HUES48 (cell line): ENCODE measurements around the gene NPAS3.

Source experiments
- H3K27ac ChIP-seq: one replicate; pipeline ENCODE4 v1.7.0; 2013; ENCODE audit warnings: low read depth, low read length, inconsistent platforms
- H3K27me3 ChIP-seq: 2 replicates; pipeline ENCODE4 v1.6.1; 2013; ENCODE audit warnings: mild to moderate bottlenecking, low read length; ENCODE audit not compliant: control insufficient read depth, insufficient read depth
- H3K36me3 ChIP-seq: 2 replicates; pipeline ENCODE4 v1.6.1; 2013; ENCODE audit warnings: low read length; ENCODE audit not compliant: control insufficient read depth, insufficient read depth
- H3K4me1 ChIP-seq: 2 replicates; pipeline ENCODE4 v1.6.1; 2013; ENCODE audit warnings: mild to moderate bottlenecking, low read length; ENCODE audit not compliant: control insufficient read depth, insufficient read depth
- H3K4me3 ChIP-seq: 2 replicates; pipeline ENCODE4 v1.5.1; 2013; ENCODE audit warnings: mild to moderate bottlenecking, low read depth, low read length
- H3K9ac ChIP-seq: 2 replicates; pipeline ENCODE4 v1.6.1; 2013; ENCODE audit warnings: mild to moderate bottlenecking, low read depth, low read length, moderate library complexity
- H3K9me3 ChIP-seq: 2 replicates; pipeline ENCODE4 v1.6.1; 2013; ENCODE audit warnings: low read length; ENCODE audit not compliant: control insufficient read depth, insufficient read depth

The NPAS3 gene

DNA sequence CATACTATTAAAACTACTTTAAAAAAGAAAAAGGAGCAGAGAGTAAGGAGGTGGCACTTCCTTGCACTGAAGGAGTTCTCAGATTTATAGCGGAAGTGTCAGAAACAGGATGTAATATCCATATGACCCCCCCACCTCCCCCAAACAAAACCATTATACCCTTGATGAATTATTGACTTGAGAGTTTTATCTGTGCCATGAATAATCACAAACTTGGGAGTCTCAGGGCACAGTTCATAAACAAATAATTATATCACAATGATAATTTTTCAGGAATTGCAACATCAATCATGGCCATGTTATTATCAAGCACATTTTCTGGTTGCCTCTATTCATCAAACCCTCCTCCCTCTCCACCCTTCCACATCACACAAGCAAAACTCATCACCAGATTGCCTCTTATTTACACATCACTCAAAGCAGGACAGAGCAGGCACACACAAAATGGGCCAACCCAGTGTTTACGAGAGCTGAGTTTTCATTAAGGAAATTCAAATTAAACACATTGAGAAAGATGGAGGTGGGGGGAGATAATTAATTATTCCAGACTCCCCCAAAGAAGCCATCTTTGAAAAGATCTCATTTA lies 870.8 kb downstream of the NPAS3 start:
- Histone ChIP-seq H3K4me1 (peaks cover 5% of the 10 kb centered on the region; the same call in 1 of the 2 replicates), H3K27me3 (no peaks in the 10 kb centered on the region), H3K27ac (no peak overlapping the region), H3K9ac (no peak overlapping the region), H3K36me3 (no peaks in the 10 kb centered on the region), H3K9me3 (no peaks in the 10 kb centered on the region), H3K4me3 (no peak overlapping the region)

DNA sequence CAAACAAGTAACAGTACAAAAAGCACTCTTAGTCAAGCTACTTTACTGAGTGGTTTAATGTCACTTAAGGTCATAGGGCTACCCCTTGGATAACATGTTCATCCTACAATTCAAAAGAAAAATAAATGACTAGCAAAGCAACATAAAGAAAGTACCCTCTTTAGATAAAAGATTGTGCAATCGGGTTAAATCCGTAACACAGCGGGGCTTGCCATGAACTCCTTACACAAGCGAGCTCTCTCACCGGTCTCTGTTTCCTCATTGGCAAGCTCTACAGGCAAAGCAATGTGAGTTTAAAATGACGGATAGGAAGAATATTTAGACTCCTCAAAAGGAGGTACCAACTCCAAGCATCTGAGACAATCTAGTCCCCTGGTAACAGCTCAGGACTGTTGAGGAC lies 871.6 kb downstream of the NPAS3 start:
- no peaks in the 10 kb centered on the region for H3K9me3 ChIP-seq
- H3K27ac ChIP-seq = no peak overlapping the region
- H3K4me1 ChIP-seq = peaks cover 5% of the 10 kb centered on the region; the same call in 1 of the 2 replicates
- H3K9ac ChIP-seq = no peak overlapping the region
- no peak overlapping the region for H3K4me3 ChIP-seq
- no peaks in the 10 kb centered on the region for H3K27me3 ChIP-seq
- no peaks in the 10 kb centered on the region for H3K36me3 ChIP-seq

DNA sequence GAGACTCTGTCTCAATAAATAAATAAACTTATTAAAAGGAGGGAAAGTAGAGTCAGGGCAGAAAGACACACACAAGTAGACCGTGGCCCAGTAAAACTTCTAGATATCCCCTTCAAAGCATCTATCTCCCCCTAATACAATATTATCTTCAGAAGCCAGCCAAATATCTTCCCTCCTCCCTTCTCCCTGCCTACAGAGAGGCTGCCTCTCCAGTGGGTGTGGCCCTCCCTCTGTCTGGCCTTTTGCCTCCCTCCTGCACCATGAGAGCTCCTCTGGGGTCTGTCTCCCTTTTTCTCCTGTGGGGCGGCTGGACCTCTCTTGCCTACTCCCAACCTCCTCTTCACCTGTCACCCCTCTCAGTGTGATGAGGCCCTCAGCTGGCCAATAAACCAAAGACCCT lies 873.0 kb downstream of the NPAS3 start:
- H3K4me3 ChIP-seq = no peak overlapping the region
- H3K4me1 ChIP-seq = peaks cover 5% of the 10 kb centered on the region; the same call in 1 of the 2 replicates
- no peak overlapping the region for H3K27ac ChIP-seq
- no peaks in the 10 kb centered on the region for H3K36me3 ChIP-seq
- no peaks in the 10 kb centered on the region for H3K9me3 ChIP-seq
- no peak overlapping the region for H3K9ac ChIP-seq
- H3K27me3 ChIP-seq = no peaks in the 10 kb centered on the region

DNA sequence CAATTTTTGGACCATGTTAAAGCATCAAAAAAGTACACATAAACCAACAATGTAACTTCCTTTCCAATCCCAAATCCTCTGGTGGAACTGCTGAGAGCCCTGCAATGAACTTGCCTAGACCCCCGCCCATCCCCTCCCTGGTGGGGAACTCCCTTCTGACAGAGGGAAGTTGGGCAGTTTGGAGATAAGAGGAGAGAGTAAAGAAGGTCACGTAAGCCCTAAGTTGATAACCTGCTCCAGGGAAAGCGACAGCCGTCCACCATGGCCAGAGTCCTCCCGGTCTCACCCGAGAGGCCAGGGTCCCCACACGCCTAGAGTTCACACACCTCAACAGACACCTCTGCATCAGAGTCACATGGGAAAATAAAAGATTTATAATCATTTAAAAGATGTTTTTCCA lies 873.5 kb downstream of the NPAS3 start:
- H3K36me3 ChIP-seq = no peaks in the 10 kb centered on the region
- H3K9me3 ChIP-seq = no peaks in the 10 kb centered on the region
- H3K4me1 ChIP-seq = peaks cover 5% of the 10 kb centered on the region; the same call in 1 of the 2 replicates
- no peak overlapping the region for H3K4me3 ChIP-seq
- no peak overlapping the region for H3K9ac ChIP-seq
- no peaks in the 10 kb centered on the region for H3K27me3 ChIP-seq
- no peak overlapping the region for H3K27ac ChIP-seq

DNA sequence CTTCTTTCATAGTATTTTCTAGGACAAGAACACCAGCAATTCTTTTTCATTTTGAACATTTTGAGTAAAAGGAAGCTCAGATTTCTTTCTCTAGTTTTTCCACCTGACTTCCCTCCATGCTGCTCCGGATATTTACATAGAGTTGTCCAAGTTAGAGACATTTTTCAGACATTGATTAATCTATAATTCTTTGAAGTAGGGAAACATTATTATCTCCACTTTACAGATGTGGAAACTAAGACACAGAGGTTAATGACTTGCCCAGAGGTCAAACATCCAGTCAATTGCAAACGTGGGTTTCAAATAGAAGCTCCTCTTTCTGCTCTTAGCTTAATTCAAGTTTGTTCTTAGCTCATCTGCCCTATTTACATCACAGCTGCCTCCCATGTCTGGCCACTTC lies 873.9 kb downstream of the NPAS3 start:
- no peak overlapping the region for H3K27ac ChIP-seq
- no peaks in the 10 kb centered on the region for H3K36me3 ChIP-seq
- H3K27me3 ChIP-seq = no peaks in the 10 kb centered on the region

DNA sequence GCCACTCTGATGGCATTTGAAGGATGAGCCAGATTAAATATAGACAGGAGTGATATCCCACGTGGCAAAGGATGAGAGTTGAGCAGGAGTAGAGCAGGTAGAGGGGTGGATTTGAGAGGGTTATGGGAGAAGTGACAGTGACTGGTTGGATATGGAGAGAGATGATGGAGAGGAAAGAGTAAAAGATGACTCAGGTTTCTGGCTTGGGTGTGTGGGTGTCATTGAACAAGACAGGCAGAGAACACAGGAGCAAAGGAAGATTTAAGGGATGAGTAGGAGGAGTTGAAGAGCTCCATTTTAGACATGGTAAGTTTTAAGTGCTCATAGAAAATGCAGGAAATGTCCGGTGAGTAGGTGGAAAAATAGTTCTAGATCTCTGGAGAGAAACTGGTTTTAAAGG lies 875.3 kb downstream of the NPAS3 start:
- H3K36me3 ChIP-seq = no peaks in the 10 kb centered on the region
- H3K4me1 ChIP-seq = peaks cover 5% of the 10 kb centered on the region; the same call in 1 of the 2 replicates
- H3K27me3 ChIP-seq = no peaks in the 10 kb centered on the region
- H3K27ac ChIP-seq = no peak overlapping the region
- H3K4me3 ChIP-seq = no peak overlapping the region
- H3K9ac ChIP-seq = no peak overlapping the region
- no peaks in the 10 kb centered on the region for H3K9me3 ChIP-seq

More for the DNA sequence above, 873.9 kb downstream of the NPAS3 start:
- Histone ChIP-seq H3K9ac (no peak overlapping the region), H3K4me3 (no peak overlapping the region), H3K4me1 (peaks cover 5% of the 10 kb centered on the region; the same call in 1 of the 2 replicates), H3K9me3 (no peaks in the 10 kb centered on the region)

DNA sequence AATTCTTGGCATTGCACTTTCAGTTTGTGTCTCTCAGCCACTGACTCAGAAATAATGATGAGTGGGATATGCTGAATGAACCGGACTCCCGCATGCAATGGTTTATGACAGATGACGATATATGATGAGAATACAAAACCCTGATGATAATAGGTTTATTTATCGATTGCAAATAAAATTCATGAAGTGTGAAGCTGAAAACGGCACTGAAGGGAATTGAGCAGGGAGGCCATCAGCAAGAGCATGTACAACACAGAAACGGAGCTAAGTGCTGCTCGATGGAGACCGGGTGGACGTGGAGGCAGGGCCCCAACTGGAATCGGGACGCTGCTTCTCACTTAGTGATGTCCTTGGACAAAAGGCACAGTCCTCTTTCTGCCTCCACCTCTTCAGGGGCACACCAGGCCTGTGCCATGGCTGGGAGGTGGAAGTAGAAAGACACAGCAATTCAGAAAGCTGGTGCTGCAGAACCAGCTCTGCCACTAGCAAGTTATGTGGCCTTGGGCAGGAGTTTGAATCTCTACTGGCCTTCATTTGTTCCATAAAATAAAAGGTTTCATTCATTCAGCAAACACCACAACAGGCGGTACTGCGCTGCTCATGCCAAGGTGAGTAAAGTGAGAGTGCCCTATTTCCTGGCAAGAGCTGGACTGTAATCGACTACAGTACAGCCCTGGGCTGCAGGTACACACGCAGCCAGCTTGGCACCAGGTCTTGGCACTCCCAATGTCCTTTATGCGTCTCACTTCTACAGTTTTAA lies 895.2 kb downstream of the NPAS3 start:
- no peaks in the 10 kb centered on the region for H3K36me3 ChIP-seq
- no peaks in the 10 kb centered on the region for H3K9me3 ChIP-seq
- no peak overlapping the region for H3K9ac ChIP-seq
- H3K4me3 ChIP-seq = no peak overlapping the region
- H3K27me3 ChIP-seq = no peaks in the 10 kb centered on the region
- no peak overlapping the region for H3K27ac ChIP-seq
- H3K4me1 ChIP-seq = peaks cover 12% of the 10 kb centered on the region

DNA sequence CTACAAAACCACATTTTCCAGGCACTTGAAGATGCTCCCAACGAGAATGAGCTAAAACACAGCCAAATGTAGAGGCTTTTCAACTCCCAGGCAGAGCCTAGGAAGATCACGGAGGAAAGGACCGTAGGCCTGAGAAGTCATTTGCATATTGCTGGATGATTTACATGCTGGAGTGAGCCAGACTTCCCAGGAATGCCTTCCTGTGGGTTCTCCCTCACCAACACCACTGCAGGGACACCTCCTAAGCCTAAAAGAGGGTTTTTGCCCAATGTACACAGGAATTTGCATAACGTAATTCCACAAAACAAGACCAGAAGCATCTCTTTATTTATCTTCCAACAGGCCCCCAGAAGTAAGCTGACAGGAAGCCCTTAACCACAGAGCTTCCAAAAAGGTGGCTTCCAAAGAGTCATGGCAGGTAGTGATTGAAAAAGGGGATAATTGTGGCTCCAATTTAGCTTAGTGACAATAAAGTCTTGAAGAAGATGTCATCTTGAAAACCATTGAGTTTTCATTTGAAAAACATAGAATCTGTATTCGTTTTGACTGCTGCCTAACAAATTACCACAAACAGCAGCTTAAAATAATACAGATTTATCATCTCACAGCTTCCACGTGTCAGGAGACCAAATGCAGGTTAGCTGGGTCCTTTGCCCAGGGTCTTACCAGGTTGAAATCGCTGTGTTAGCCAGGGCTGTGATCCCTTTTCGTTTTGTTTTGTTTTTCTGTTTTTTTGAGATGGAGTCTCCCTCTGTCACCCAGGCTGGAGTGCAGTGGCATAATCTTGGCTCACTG lies 896.0 kb downstream of the NPAS3 start:
- H3K36me3 ChIP-seq = no peaks in the 10 kb centered on the region
- H3K4me1 ChIP-seq = peaks cover 12% of the 10 kb centered on the region
- H3K9ac ChIP-seq = no peak overlapping the region
- H3K4me3 ChIP-seq = no peak overlapping the region
- no peaks in the 10 kb centered on the region for H3K9me3 ChIP-seq
- H3K27ac ChIP-seq = no peak overlapping the region
- H3K27me3 ChIP-seq = no peaks in the 10 kb centered on the region

DNA sequence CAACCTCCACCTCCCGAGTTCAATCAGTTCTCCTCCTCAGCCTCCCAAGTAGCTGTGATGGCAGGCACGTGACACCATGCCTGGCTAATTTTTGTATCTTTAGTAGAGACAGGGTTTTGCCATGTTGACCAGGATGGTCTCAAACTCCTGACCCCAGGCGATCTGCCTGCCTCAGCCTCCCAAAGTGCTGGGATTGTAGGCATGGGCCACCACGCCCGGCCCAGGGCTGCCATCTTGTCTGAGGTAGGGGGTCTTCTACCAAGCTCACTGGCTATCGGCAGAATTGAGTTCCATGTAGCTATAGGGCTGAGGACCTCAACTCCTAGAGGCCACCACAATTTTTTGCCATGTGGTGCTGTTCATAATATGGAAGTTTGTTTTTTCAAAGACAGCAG lies 896.6 kb downstream of the NPAS3 start:
- H3K27me3 ChIP-seq = no peaks in the 10 kb centered on the region
- no peak overlapping the region for H3K4me3 ChIP-seq
- H3K36me3 ChIP-seq = no peaks in the 10 kb centered on the region
- peaks cover 12% of the 10 kb centered on the region for H3K4me1 ChIP-seq
- H3K9ac ChIP-seq = no peak overlapping the region
- H3K9me3 ChIP-seq = no peaks in the 10 kb centered on the region
- H3K27ac ChIP-seq = no peak overlapping the region

DNA sequence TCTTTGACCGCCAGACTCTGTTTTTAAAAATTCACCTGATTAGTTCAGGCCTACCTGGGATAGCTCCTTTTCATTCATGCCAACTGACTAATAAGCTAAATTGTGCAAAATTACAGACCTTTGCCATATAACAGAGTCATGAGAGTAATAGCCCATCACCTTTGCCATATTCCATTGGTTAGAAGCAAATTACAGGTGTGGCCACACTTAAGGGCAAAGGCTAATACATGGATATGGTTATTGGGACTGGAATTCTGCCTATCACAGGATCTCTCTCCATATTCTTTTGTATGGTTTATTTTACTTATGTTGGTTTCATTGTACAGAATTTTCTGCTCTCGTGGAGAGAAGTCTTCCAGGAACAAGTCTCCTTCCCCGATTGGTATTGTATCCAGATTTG lies 897.0 kb downstream of the NPAS3 start:
- Histone ChIP-seq H3K4me1 (peaks cover 12% of the 10 kb centered on the region), H3K9me3 (no peaks in the 10 kb centered on the region), H3K9ac (no peak overlapping the region), H3K27me3 (no peaks in the 10 kb centered on the region), H3K36me3 (no peaks in the 10 kb centered on the region), H3K4me3 (no peak overlapping the region), H3K27ac (no peak overlapping the region)
